ENCODE data around the gene CDC25C. TPM values are rescaled to one million over a fixed set of nuclear protein-coding genes. Genes with fewer than 3 reads are reported as not detected.

The CDC25C gene
- total and polyA plus RNA-seq, 9 of the 15 experiments (the other 6 are each of a cell fraction or from before 2014, with no cell fraction given) = 19.1 to 63.7 (median 31.9) TPM

DNA sequence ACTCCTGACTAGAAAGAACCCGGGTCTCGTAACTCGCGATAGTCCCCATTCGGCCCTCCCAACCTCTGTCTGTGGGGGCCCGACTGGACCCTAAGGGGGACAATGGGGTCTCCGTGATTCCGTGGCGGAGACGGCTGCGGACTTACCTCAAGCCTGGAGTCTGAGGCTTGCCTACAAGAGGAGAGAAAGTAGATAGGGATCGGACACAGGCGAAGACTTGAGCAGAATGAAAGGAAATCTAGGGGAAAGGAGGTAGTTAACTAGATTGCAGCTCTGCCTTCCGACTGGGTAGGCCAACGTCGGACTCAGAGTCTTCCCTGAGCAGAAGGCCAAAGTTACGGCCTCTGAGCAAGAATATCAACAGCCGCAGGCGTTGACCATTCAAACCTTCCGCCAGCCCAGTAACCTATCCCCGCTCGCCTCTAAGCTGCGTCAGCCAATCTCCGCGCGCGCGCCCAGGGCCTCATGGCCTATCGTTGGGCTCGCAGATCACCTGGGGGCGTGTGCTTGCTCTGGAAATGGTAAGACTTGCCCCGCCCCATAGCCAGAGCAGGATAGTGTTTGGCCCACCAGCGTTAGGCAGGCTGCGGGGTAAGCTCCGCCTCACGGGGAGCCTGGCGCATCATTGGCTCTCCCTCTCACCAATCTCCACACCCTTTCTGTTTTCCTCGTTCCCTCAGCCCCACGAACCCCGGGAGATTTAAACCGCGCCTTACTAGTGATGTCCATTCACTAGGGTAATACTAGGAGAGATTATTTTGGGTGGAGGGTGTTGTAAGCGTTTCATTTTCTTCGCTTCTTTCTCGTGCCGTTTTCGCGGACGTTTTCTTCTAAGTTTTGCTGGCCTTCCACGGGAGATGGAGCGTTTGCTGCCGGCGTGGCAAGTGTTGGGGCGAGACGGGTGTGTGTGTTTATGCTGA, at the start of gene CDC25C (continued):
- TF ChIP-seq, protein P1, sequence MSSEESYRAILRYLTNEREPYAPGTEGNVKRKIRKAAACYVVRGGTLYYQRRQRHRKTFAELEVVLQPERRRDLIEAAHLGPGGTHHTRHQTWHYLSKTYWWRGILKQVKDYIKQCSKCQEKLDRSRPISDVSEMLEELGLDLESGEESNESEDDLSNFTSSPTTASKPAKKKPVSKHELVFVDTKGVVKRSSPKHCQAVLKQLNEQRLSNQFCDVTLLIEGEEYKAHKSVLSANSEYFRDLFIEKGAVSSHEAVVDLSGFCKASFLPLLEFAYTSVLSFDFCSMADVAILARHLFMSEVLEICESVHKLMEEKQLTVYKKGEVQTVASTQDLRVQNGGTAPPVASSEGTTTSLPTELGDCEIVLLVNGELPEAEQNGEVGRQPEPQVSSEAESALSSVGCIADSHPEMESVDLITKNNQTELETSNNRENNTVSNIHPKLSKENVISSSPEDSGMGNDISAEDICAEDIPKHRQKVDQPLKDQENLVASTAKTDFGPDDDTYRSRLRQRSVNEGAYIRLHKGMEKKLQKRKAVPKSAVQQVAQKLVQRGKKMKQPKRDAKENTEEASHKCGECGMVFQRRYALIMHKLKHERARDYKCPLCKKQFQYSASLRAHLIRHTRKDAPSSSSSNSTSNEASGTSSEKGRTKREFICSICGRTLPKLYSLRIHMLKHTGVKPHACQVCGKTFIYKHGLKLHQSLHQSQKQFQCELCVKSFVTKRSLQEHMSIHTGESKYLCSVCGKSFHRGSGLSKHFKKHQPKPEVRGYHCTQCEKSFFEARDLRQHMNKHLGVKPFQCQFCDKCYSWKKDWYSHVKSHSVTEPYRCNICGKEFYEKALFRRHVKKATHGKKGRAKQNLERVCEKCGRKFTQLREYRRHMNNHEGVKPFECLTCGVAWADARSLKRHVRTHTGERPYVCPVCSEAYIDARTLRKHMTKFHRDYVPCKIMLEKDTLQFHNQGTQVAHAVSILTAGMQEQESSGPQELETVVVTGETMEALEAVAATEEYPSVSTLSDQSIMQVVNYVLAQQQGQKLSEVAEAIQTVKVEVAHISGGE (CRISPR knock-in tag; IDR thresholded peaks at IDR 0.05) = no peak
- TF ChIP-seq ZNF146 (CRISPR knock-in tag; IDR thresholded peaks at IDR 0.05; ENCODE audit: unreplicated experiment) (no peak), ZC3H8 (IDR thresholded peaks at IDR 0.05) (no peak), HIVEP1 (CRISPR knock-in tag; IDR thresholded peaks at IDR 0.05) (no peak), ZNF311 (CRISPR knock-in tag; IDR thresholded peaks at IDR 0.05) (no peak), ZNF699 (CRISPR knock-in tag; IDR thresholded peaks at IDR 0.05; ENCODE audit: insufficient replicate concordance) (no peak), XRCC5 (IDR thresholded peaks at IDR 0.05; ENCODE audit: low read depth, low read length) (0 out of 2 replicates have a peak, but pooled peaks have one; percentile 0), KLF10 (CRISPR knock-in tag; IDR thresholded peaks at IDR 0.05) (no peak), ARHGAP35 (IDR thresholded peaks at IDR 0.05; ENCODE audit: partially characterized antibody) (no peak), ERF (CRISPR knock-in tag; IDR thresholded peaks at IDR 0.05) (no peak), KAT2B (IDR thresholded peaks at IDR 0.05; ENCODE audit: low read depth, low read length) (no peak)
- TF ChIP-seq, protein P2, sequence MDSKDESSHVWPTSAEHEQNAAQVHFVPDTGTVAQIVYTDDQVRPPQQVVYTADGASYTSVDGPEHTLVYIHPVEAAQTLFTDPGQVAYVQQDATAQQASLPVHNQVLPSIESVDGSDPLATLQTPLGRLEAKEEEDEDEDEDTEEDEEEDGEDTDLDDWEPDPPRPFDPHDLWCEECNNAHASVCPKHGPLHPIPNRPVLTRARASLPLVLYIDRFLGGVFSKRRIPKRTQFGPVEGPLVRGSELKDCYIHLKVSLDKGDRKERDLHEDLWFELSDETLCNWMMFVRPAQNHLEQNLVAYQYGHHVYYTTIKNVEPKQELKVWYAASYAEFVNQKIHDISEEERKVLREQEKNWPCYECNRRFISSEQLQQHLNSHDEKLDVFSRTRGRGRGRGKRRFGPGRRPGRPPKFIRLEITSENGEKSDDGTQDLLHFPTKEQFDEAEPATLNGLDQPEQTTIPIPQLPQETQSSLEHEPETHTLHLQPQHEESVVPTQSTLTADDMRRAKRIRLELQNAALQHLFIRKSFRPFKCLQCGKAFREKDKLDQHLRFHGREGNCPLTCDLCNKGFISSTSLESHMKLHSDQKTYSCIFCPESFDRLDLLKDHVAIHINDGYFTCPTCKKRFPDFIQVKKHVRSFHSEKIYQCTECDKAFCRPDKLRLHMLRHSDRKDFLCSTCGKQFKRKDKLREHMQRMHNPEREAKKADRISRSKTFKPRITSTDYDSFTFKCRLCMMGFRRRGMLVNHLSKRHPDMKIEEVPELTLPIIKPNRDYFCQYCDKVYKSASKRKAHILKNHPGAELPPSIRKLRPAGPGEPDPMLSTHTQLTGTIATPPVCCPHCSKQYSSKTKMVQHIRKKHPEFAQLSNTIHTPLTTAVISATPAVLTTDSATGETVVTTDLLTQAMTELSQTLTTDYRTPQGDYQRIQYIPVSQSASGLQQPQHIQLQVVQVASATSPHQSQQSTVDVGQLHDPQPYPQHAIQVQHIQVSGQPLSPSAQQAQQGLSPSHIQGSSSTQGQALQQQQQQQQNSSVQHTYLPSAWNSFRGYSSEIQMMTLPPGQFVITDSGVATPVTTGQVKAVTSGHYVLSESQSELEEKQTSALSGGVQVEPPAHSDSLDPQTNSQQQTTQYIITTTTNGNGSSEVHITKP (IDR thresholded peaks at IDR 0.05; ENCODE audit: partially characterized antibody) = peak; percentile 40
- TF ChIP-seq, protein P3, sequence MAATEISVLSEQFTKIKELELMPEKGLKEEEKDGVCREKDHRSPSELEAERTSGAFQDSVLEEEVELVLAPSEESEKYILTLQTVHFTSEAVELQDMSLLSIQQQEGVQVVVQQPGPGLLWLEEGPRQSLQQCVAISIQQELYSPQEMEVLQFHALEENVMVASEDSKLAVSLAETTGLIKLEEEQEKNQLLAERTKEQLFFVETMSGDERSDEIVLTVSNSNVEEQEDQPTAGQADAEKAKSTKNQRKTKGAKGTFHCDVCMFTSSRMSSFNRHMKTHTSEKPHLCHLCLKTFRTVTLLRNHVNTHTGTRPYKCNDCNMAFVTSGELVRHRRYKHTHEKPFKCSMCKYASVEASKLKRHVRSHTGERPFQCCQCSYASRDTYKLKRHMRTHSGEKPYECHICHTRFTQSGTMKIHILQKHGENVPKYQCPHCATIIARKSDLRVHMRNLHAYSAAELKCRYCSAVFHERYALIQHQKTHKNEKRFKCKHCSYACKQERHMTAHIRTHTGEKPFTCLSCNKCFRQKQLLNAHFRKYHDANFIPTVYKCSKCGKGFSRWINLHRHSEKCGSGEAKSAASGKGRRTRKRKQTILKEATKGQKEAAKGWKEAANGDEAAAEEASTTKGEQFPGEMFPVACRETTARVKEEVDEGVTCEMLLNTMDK (IDR thresholded peaks at IDR 0.05; ENCODE audit: borderline replicate concordance, insufficient read depth, low read depth, low read length, poor library complexity, severe bottlenecking) = no peak
- TF ChIP-seq, protein P4, sequence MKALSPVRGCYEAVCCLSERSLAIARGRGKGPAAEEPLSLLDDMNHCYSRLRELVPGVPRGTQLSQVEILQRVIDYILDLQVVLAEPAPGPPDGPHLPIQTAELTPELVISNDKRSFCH (CRISPR knock-in tag; IDR thresholded peaks at IDR 0.05) = no peak
- TF ChIP-seq, protein P4 (tag; IDR thresholded peaks at IDR 0.05) = peak; percentile 71; the same call in 1 of the 2 replicates

Measured in K562 (cell line).